Ishikawa (cell line): ENCODE results near the gene IFRD2.

ENCODE experiments used
- TAF1 ChIP-seq: IDR thresholded peaks from 2 replicates; pipeline ENCODE4 v1.6.1; 2012; ENCODE audit warnings: low read depth, mild to moderate bottlenecking
- TF ChIP-seq, protein P1 (sequence below): IDR thresholded peaks from 2 replicates; pipeline ENCODE4 v1.6.1; 2012; ENCODE audit warnings: low read depth, mild to moderate bottlenecking
- TF ChIP-seq, protein P2 (sequence below): IDR thresholded peaks from 2 replicates; pipeline ENCODE4 v1.6.1; 2012

DNA sequence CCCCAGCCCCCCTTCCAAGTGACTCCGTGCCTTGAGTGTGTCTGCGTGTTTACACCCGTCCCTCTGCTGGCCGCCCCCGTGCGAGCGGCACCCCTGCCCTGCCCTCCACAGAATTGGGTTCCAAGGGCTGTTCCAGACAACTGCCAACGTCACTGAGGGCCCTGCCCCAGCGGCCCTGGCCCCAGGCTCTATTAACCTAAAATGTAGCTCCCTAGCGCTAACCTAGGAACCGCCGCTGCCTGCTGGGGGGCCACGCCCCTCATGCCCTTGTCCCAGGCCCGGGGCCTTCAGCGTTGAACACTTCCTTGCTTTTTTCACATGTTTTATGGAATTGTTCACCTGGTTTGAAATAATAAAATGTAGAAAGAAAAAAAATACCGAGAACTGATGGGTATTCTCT, 33.2 kb downstream of the IFRD2 start:
- no peak for TF ChIP-seq TAF1
- TF ChIP-seq, protein P1, sequence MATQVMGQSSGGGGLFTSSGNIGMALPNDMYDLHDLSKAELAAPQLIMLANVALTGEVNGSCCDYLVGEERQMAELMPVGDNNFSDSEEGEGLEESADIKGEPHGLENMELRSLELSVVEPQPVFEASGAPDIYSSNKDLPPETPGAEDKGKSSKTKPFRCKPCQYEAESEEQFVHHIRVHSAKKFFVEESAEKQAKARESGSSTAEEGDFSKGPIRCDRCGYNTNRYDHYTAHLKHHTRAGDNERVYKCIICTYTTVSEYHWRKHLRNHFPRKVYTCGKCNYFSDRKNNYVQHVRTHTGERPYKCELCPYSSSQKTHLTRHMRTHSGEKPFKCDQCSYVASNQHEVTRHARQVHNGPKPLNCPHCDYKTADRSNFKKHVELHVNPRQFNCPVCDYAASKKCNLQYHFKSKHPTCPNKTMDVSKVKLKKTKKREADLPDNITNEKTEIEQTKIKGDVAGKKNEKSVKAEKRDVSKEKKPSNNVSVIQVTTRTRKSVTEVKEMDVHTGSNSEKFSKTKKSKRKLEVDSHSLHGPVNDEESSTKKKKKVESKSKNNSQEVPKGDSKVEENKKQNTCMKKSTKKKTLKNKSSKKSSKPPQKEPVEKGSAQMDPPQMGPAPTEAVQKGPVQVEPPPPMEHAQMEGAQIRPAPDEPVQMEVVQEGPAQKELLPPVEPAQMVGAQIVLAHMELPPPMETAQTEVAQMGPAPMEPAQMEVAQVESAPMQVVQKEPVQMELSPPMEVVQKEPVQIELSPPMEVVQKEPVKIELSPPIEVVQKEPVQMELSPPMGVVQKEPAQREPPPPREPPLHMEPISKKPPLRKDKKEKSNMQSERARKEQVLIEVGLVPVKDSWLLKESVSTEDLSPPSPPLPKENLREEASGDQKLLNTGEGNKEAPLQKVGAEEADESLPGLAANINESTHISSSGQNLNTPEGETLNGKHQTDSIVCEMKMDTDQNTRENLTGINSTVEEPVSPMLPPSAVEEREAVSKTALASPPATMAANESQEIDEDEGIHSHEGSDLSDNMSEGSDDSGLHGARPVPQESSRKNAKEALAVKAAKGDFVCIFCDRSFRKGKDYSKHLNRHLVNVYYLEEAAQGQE: no peak
- TF ChIP-seq, protein P2, sequence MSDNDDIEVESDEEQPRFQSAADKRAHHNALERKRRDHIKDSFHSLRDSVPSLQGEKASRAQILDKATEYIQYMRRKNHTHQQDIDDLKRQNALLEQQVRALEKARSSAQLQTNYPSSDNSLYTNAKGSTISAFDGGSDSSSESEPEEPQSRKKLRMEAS: no peak
